Measurements from ENCODE around the gene CCNY.

Gene CCNY

GRCh38 chr10:35446439-35446838, 110.1 kb downstream of the CCNY start:
- no peak for TF ChIP-seq CTCF (IDR thresholded peaks at IDR 0.05; ENCODE audit: low read depth, low read length, missing control alignments)
- no peak overlapping the region for H3K4me3 ChIP-seq (ENCODE audit: low read depth, low read length)
- no peak for DNase-seq (ENCODE audit: low read depth)

- no peak overlapping the region for H3K4me3 ChIP-seq (ENCODE audit: low read depth, low read length)
- no peak for TF ChIP-seq CTCF (IDR thresholded peaks at IDR 0.05; ENCODE audit: low read depth, low read length, missing control alignments)
- DNase-seq (ENCODE audit: low read depth): no peak
These were observed 111.5 kb downstream of the CCNY start for GRCh38 chr10:35447693-35448407.

- H3K4me3 ChIP-seq (ENCODE audit: low read depth, low read length): no peak overlapping the region
- no peak for DNase-seq (ENCODE audit: low read depth)
- no peak for TF ChIP-seq CTCF (IDR thresholded peaks at IDR 0.05; ENCODE audit: low read depth, low read length, missing control alignments)
These were observed 112.7 kb downstream of the CCNY start for GRCh38 chr10:35448687-35449662.

- H3K4me3 ChIP-seq (ENCODE audit: low read depth, low read length): no peak overlapping the region
- DNase-seq (ENCODE audit: low read depth): no peak
- TF ChIP-seq CTCF (IDR thresholded peaks at IDR 0.05; ENCODE audit: low read depth, low read length, missing control alignments): no peak
These were observed 113.6 kb downstream of the CCNY start for GRCh38 chr10:35449944-35450343.

GRCh38 chr10:35451151-35452016, 115.1 kb downstream of the CCNY start:
- DNase-seq (ENCODE audit: low read depth): peak; percentile 63
- TF ChIP-seq CTCF (IDR thresholded peaks at IDR 0.05; ENCODE audit: low read depth, low read length, missing control alignments): no peak
- no peak overlapping the region for H3K4me3 ChIP-seq (ENCODE audit: low read depth, low read length)

GRCh38 chr10:35452171-35452570, 115.9 kb downstream of the CCNY start:
- TF ChIP-seq CTCF (IDR thresholded peaks at IDR 0.05; ENCODE audit: low read depth, low read length, missing control alignments): no peak
- DNase-seq (ENCODE audit: low read depth): no peak
- H3K4me3 ChIP-seq (ENCODE audit: low read depth, low read length): no peak overlapping the region

All from GM12864 (cell line).